ENCODE measurements around the gene CCDC86. TPM values are rescaled to one million over a fixed set of nuclear protein-coding genes. Genes with fewer than 3 reads are reported as not detected.

CCDC86 gene
- total and polyA plus RNA-seq, 10 of the 15 experiments (the other 5 are each of a cell fraction or from before 2014, with no cell fraction given) = 2.0 to 87.2 (median 38.7) TPM

DNA sequence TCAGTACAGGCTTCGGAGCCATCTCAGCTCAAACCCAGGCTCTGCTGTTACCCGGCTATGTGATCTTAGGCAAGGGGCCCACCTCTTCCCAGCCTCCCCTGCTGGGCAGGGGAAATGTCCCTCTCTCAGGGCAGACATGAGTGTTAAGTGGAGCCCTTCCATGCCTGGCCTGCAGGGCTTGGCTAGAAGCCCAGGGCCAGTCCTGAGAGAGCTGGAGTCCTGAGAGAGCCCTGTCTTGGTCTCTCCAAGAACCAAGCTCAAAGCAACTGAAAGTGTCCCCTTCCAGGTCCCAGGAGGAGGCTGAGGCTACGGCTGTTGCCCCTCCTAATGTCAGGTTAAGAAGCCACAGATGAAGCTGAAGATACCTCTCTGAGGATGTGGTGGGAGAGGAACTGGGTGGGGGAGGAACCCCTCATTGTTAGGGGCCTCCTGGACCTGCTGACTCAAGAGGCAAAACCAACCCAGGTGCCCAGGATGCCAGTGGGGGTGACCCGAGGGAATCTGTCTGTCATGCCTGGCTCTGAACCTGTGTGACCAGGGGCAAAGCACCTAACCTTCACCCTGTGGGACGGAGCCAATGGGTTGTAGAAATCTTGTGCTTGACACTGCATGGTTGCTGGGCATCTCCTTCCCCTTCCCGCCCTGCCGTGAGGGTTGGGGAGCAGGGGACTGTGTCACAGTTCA lies 29.6 kb downstream of the CCDC86 start:
- ChIA-PET SMC1A (ENCODE audit: uncharacterized antibody, unreplicated experiment) (interaction anchor here (0.8 kb wide), 1 partner anchor 12 kb away, joined by 3 read pairs; no protein-coding TSS in a partner anchor), CTCF (interaction anchor here (0.6 to 1.0 kb wide), 2 partner anchors 15 to 1371 kb away, joined by 3 read pairs; no protein-coding TSS in a partner anchor), POLR2A (no interaction called here), RAD21 (ENCODE audit: unreplicated experiment) (interaction anchor here (1.0 kb wide), 1 partner anchor 41 kb away, joined by 3 read pairs; no protein-coding TSS in a partner anchor)
- Histone ChIP-seq H3K4me1 (ENCODE audit: control insufficient read depth, insufficient read depth, low read length) (no peaks in the 10 kb centered on the region), H2AFZ (ENCODE audit: control insufficient read depth, low read depth, low read length) (no peak overlapping the region), H3K9ac (ENCODE audit: control insufficient read depth, insufficient read depth, low read length) (no peak overlapping the region), H4K20me1 (ENCODE audit: control insufficient read depth, insufficient read depth) (no peaks in the 10 kb centered on the region), H3K4me2 (ENCODE audit: control insufficient read depth, insufficient read depth) (no peak overlapping the region), H3K4me3 (no peak overlapping the region), H3K36me3 (ENCODE audit: control insufficient read depth in 2 of 2, insufficient read depth in 2 of 2, low read length in 1 of 2) (no peaks in the 10 kb centered on the region; a peak in 2 of 4 replicates), H3K9me3 (replicated peaks; ENCODE audit: control insufficient read depth, insufficient read depth, low read length) (no peaks in the 10 kb centered on the region), H3K79me2 (ENCODE audit: control insufficient read depth, insufficient read depth, low read length) (no peaks in the 10 kb centered on the region), H3K27ac (ENCODE audit: control insufficient read depth, insufficient read depth) (no peak overlapping the region), H3K27me3 (replicated peaks in 1 of 2; ENCODE audit: control insufficient read depth in 2 of 2, insufficient read depth in 2 of 2, low read length in 1 of 2) (no peaks in the 10 kb centered on the region)
- intact Hi-C loops (cut with micrococcal nuclease; ENCODE audit: unreplicated experiment) = no loop called here
- 43% methylated on average over 7 of the region's 7 CpGs for WGBS (ENCODE audit: insufficient coverage, insufficient replicate concordance, low lambda C conversion rate, missing lambda C conversion rate)
- FAIRE-seq = no peak
- TF ChIP-seq POLR2AphosphoS2 (IDR thresholded peaks at IDR 0.05; ENCODE audit: low read depth, low read length) (no peak), FOS (IDR thresholded peaks at IDR 0.05; ENCODE audit: borderline replicate concordance, extremely low read depth, insufficient read length) (no peak), SMAD1 (IDR thresholded peaks at IDR 0.05; ENCODE audit: low read depth, partially characterized antibody) (no peak), NR2C1 (IDR thresholded peaks at IDR 0.05) (no peak)
- in situ Hi-C loops (cut with MboI) = no loop called here
- ATAC-seq = no peak
- DNase-seq (ENCODE audit: low read depth, low spot score) = no peak
- BruUV-seq (replicated peaks) = no TSS peak

DNA sequence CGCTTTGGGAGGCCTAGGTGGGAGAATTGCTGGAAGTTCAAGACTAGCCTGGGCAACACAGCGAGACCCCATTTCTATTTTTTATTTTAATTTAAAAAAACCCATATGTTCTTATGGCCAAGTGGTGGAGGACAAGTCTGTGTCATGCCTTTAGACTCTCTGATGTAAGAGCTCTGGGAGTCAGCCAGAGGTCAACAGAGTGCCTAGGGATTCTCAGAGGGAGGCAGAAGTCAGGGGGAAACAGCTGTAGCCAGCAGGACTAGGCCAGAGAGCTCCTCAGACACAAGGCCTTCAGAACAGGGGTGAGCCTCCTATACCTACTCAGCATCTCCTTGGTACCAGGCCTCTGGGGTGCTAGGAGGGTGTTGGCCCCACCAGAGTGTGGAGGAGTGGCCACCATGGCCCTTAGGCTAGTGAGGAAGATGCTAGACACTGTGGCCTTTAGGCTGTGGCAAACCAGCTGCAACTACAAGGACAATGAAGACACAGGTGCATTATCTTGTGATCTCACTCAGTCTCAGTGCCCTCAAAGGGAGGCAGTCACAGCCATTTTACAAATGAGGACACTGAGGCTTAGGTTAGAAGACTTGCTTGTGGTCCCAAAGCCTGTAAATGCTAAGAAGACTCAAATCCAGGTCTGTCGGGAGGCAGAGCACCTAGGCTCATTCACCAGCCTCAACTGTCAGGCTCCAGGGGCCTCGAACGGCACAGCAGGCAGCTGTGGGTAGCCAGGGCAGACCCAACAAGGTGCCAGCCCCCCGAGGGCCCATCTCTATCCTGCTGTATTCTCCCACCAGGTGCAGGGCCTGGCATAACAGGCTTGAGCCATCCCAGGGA lies 30.4 kb downstream of the CCDC86 start:
- 78% methylated on average over 6 of the region's 6 CpGs for WGBS (ENCODE audit: insufficient coverage, insufficient replicate concordance, low lambda C conversion rate, missing lambda C conversion rate)
- intact Hi-C loops (cut with micrococcal nuclease; ENCODE audit: unreplicated experiment) = no loop called here
- TF ChIP-seq, protein P1, sequence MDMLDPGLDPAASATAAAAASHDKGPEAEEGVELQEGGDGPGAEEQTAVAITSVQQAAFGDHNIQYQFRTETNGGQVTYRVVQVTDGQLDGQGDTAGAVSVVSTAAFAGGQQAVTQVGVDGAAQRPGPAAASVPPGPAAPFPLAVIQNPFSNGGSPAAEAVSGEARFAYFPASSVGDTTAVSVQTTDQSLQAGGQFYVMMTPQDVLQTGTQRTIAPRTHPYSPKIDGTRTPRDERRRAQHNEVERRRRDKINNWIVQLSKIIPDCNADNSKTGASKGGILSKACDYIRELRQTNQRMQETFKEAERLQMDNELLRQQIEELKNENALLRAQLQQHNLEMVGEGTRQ (IDR thresholded peaks at IDR 0.05; ENCODE audit: borderline replicate concordance, low read depth, low read length) = no peak
- no peak for TF ChIP-seq EP300 (IDR thresholded peaks at IDR 0.05; ENCODE audit: borderline replicate concordance in 1 of 2, control insufficient read depth in 1 of 2, low read depth in 2 of 2, low read length in 2 of 2)
- TF ChIP-seq NR2F1 (conservative IDR thresholded peaks at IDR 0.05) = no peak
- no peak for TF ChIP-seq ZNF207 (IDR thresholded peaks at IDR 0.05; ENCODE audit: borderline replicate concordance)
- TF ChIP-seq, protein P2, sequence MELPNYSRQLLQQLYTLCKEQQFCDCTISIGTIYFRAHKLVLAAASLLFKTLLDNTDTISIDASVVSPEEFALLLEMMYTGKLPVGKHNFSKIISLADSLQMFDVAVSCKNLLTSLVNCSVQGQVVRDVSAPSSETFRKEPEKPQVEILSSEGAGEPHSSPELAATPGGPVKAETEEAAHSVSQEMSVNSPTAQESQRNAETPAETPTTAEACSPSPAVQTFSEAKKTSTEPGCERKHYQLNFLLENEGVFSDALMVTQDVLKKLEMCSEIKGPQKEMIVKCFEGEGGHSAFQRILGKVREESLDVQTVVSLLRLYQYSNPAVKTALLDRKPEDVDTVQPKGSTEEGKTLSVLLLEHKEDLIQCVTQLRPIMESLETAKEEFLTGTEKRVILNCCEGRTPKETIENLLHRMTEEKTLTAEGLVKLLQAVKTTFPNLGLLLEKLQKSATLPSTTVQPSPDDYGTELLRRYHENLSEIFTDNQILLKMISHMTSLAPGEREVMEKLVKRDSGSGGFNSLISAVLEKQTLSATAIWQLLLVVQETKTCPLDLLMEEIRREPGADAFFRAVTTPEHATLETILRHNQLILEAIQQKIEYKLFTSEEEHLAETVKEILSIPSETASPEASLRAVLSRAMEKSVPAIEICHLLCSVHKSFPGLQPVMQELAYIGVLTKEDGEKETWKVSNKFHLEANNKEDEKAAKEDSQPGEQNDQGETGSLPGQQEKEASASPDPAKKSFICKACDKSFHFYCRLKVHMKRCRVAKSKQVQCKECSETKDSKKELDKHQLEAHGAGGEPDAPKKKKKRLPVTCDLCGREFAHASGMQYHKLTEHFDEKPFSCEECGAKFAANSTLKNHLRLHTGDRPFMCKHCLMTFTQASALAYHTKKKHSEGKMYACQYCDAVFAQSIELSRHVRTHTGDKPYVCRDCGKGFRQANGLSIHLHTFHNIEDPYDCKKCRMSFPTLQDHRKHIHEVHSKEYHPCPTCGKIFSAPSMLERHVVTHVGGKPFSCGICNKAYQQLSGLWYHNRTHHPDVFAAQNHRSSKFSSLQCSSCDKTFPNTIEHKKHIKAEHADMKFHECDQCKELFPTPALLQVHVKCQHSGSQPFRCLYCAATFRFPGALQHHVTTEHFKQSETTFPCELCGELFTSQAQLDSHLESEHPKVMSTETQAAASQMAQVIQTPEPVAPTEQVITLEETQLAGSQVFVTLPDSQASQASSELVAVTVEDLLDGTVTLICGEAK (IDR thresholded peaks at IDR 0.05; ENCODE audit: borderline replicate concordance) = no peak

More for the DNA sequence above, 30.4 kb downstream of the CCDC86 start:
- H3K79me2 ChIP-seq (ENCODE audit: control insufficient read depth, insufficient read depth, low read length) = no peaks in the 10 kb centered on the region
- ChIA-PET RAD21 (ENCODE audit: unreplicated experiment) (interaction anchor here (1.0 kb wide), 1 partner anchor 42 kb away, joined by 3 read pairs; no protein-coding TSS in a partner anchor), CTCF (interaction anchor here (1.2 kb wide), 1 partner anchor 41 kb away, joined by 3 read pairs; no protein-coding TSS in a partner anchor), SMC1A (ENCODE audit: uncharacterized antibody, unreplicated experiment) (interaction anchor here (0.8 kb wide), 1 partner anchor 11 kb away, joined by 3 read pairs; no protein-coding TSS in a partner anchor), POLR2A (no interaction called here)
- no peak overlapping the region for H3K27ac ChIP-seq (ENCODE audit: control insufficient read depth, insufficient read depth)
- DNase-seq (ENCODE audit: low read depth, low spot score) (no peak), ATAC-seq (no peak), FAIRE-seq (no peak)
- no peaks in the 10 kb centered on the region for H3K4me1 ChIP-seq (ENCODE audit: control insufficient read depth, insufficient read depth, low read length)
- in situ Hi-C loops (cut with MboI) = no loop called here
- H2AFZ ChIP-seq (ENCODE audit: control insufficient read depth, low read depth, low read length) = no peak overlapping the region
- H3K4me2 ChIP-seq (ENCODE audit: control insufficient read depth, insufficient read depth) = no peak overlapping the region
- H3K9ac ChIP-seq (ENCODE audit: control insufficient read depth, insufficient read depth, low read length) = no peak overlapping the region
- no peaks in the 10 kb centered on the region; the same call in 1 of the 2 replicates for H4K20me1 ChIP-seq (ENCODE audit: control insufficient read depth, insufficient read depth)
- H3K9me3 ChIP-seq (replicated peaks; ENCODE audit: control insufficient read depth, insufficient read depth, low read length) = no peaks in the 10 kb centered on the region
- no peaks in the 10 kb centered on the region; a peak in 2 of 4 replicates for H3K36me3 ChIP-seq (ENCODE audit: control insufficient read depth in 2 of 2, insufficient read depth in 2 of 2, low read length in 1 of 2)
- H3K27me3 ChIP-seq (replicated peaks in 1 of 2; ENCODE audit: control insufficient read depth in 2 of 2, insufficient read depth in 2 of 2, low read length in 1 of 2) = no peaks in the 10 kb centered on the region
- no TSS peak for BruUV-seq (replicated peaks)
- no peak overlapping the region for H3K4me3 ChIP-seq

Data from GM12878 (cell line).